Mucosa of descending colon (tissue), 3 donors: ENCODE data around the gene MIGA2. TPM values are rescaled to one million over a fixed set of nuclear protein-coding genes. Genes with fewer than 3 reads are reported as not detected.
A peak's percentile ranks its signal among the peaks of the same experiment; 100 is the strongest.

Experiments
- ATAC-seq: fragments of 200-7000 bp; cut with Tn5 transposase; one replicate; pipeline ENCODE4 v1.9.1; 2020; ENCODE audit warnings: mild to moderate bottlenecking, moderate library complexity
- DNase-seq, 3 donors: peaks; one replicate each; pipeline ENCODE4 v3.0.0-alpha.2; 2020
- H3K36me3 ChIP-seq: fragments of 200-600 bp; one replicate; pipeline ENCODE4 v1.8.0; 2021; ENCODE audit warnings: low read depth, mild to moderate bottlenecking
- H3K4me1 ChIP-seq: fragments of 200-600 bp; one replicate; pipeline ENCODE4 v1.8.0; 2021; ENCODE audit warnings: low read depth, mild to moderate bottlenecking
- H3K4me3 ChIP-seq: fragments of 200-600 bp; one replicate; pipeline ENCODE4 v1.8.0; 2021; ENCODE audit warnings: mild to moderate bottlenecking
- H3K9me3 ChIP-seq: fragments of 200-600 bp; one replicate; pipeline ENCODE4 v1.8.0; 2021; ENCODE audit warnings: mild to moderate bottlenecking
- CTCF ChIP-seq: fragments of 200-600 bp; IDR thresholded peaks from one replicate; pipeline ENCODE4 v1.8.0; 2022; ENCODE audit warnings: antibody characterized with exemption, mild to moderate bottlenecking
- intact Hi-C, 2 donors: fragments of 100-400 bp; cut with DNase I in 1 of 2; cut with micrococcal nuclease in 1 of 2; formaldehyde crosslinking; loops; one replicate each; pipeline versions ENCODE4 v1.11.0 to v1.11.1; 2022; cut with DNase I, micrococcal nuclease
- total RNA-seq, 3 donors: library from RNA; stranded (reverse); fragmentation: NEBNext Ultra II Directional in 2 of 3; extraction: Animal tissue kit (Norgen Biotek cat#: 25700) in 2 of 3; gene quantifications; one replicate each; pipeline versions ENCODE4 v1.2.1 to v1.2.4, GENCODE V29; 2021 to 2023
- donor health status: DM: no; HTN: no; CAD: no; lungs with moderate emphysema.
- donor health status: DM: no; HTN: no; CAD: no.
- donor health status: DM: no; HTN: yes; CAD: no.

Gene MIGA2
- total RNA-seq, 3 donors from 2014 or later = 56.2 to 89.4 (median 57.1) TPM

- no peak overlapping the region for H3K4me3 ChIP-seq
- no peak for ATAC-seq
Observed at GRCh38 chr9:129059796-129060785, 23.7 kb downstream of the MIGA2 start.

DNA sequence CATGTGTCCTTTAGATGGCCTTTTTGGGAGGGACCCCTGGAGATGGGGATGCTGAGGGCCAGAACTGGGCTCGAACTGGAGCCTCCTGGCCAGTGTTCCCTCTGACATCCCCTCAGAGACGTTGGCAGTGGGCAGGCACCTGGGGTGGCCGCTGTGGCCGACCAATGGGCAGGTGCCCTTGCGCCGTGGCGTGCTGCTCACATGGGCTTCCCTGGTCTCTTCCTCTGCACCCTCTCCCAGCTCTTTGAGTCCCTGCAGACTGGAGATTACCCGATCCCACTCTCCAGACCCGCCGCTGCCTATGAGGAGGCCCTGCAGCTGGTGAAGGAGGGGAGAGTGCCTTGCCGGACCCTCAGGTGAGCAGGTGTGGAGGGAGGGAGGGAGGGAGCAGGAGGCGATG lies 24.6 kb downstream of the MIGA2 start:
- Histone ChIP-seq H3K9me3 (no peaks in the 10 kb centered on the region), H3K4me1 (no peaks in the 10 kb centered on the region), H3K36me3 (peaks cover 7% of the 10 kb centered on the region), H3K4me3 (no peak overlapping the region)
- TF ChIP-seq CTCF = no peak
- ATAC-seq (no peak), DNase-seq (no peak)
- intact Hi-C loops = no loop called here

More at GRCh38 chr9:129059796-129060785, 23.7 kb downstream of the MIGA2 start:
- TF ChIP-seq CTCF = no peak
- Histone ChIP-seq H3K4me1 (no peaks in the 10 kb centered on the region), H3K36me3 (peaks cover 3% of the 10 kb centered on the region), H3K9me3 (no peaks in the 10 kb centered on the region)
- intact Hi-C loops = no loop called here
- DNase-seq = no peak

DNA sequence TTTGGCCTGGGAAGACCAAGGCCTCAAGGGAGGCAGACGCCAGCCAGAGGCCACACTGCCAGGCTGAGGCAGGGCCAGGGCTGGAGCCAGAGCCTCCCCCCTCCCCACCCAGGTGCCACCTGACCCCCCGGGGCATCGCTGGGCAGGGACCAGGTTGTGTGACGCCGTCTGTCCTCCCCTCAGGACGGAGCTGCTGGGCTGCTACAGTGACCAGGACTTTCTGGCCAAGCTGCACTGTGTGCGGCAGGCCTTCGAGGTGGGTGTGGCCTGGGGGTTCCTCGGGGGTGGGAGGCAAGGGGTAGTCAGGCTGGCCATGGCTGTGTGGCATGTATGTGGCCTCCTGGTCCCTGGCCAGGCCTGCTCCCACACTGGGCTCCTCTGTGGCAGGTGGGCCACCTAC lies 26.6 kb downstream of the MIGA2 start:
- Histone ChIP-seq H3K4me3 (no peak overlapping the region), H3K9me3 (no peaks in the 10 kb centered on the region), H3K36me3 (peaks cover 7% of the 10 kb centered on the region), H3K4me1 (no peaks in the 10 kb centered on the region)
- intact Hi-C loops = no loop called here
- ATAC-seq (no peak), DNase-seq (no peak)
- no peak for TF ChIP-seq CTCF

DNA sequence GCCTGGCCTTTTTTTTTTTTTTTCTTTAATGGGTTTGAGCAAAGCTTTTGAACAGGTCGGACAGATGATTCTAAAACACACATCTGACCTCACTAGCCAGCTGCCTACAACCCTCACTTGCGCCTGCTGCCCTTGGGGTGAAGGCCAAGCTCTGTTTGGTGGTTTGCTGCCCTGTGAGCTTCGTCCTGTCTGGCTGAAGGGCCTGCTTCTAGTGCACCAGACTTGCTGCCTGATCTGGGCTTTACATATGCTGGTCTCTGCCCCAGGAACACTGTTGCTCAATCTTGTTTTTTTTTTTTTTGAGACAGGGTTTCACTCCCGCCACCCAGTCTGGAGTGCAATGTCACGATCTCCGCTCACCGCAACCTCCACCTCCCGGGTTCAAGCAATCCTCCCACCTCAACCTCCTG lies 28.1 kb downstream of the MIGA2 start:
- peaks cover 7% of the 10 kb centered on the region for H3K36me3 ChIP-seq
- ATAC-seq (no peak), DNase-seq (no peak)
- H3K4me1 ChIP-seq = peaks cover 5% of the 10 kb centered on the region
- intact Hi-C loops = no loop called here
- no peak for TF ChIP-seq CTCF
- H3K9me3 ChIP-seq = no peaks in the 10 kb centered on the region
- no peak overlapping the region for H3K4me3 ChIP-seq

DNA sequence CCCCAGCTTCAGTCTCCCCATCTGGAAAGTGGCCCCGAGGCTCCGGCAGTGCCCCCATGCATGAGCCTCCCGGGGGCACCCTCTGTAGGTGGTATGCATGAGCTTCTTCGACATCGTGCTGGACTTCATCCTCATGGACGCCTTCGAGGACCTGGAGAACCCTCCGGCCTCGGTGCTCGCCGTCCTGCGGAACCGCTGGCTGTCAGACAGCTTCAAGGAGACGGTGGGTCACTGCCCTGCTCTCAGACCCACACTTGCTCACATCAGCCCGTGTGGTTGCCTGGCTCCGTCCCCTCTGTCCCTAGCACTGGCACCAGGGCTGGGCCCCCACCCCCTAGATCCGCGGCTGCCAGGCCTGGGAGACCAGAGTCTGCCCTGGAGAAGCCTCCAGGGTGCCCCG lies 31.7 kb downstream of the MIGA2 start:
- H3K36me3 ChIP-seq = peaks cover 7% of the 10 kb centered on the region
- no peak overlapping the region for H3K4me3 ChIP-seq
- DNase-seq = peak in 1 of 3 donors; percentile 27
- no peak for TF ChIP-seq CTCF
- intact Hi-C loops = no loop called here
- no peaks in the 10 kb centered on the region for H3K9me3 ChIP-seq
- H3K4me1 ChIP-seq = peaks cover 5% of the 10 kb centered on the region
- no peak for ATAC-seq
